Suprapubic skin (tissue), 4 donors: Measurements from ENCODE around the gene ERCC6L. TPM values are rescaled to one million over a fixed set of nuclear protein-coding genes. Genes with fewer than 3 reads are reported as not detected.

Experiments used
- DNase-seq, 2 donors: peaks; one replicate each; pipeline ENCODE4 v3.0.0-alpha.2; 2019; ENCODE audit warnings: low spot score in 2 of 2
- H3K27ac ChIP-seq: fragments of 200-600 bp; sonication (generic); one replicate; pipeline ENCODE4 v1.5.1; 2019
- H3K27me3 ChIP-seq: fragments of 200-600 bp; sonication (generic); one replicate; pipeline ENCODE4 v1.5.1; 2019
- H3K36me3 ChIP-seq: fragments of 200-600 bp; sonication (generic); one replicate; pipeline ENCODE4 v1.5.1; 2019
- H3K4me1 ChIP-seq: fragments of 200-600 bp; sonication (generic); one replicate; pipeline ENCODE4 v1.5.1; 2019
- H3K4me3 ChIP-seq: fragments of 200-600 bp; sonication (generic); one replicate; pipeline ENCODE4 v1.5.1; 2019; ENCODE audit warnings: mild to moderate bottlenecking
- H3K9me3 ChIP-seq: fragments of 200-600 bp; sonication (generic); one replicate; pipeline ENCODE4 v1.5.1; 2019
- EP300 ChIP-seq: sonication (generic); formaldehyde crosslinking; IDR thresholded peaks from one replicate; pipeline ENCODE4 v1.6.1; 2017; ENCODE audit warnings: antibody characterized with exemption
- POLR2A ChIP-seq, 2 donors: fragments of 450-650 bp; IDR thresholded peaks; one replicate each; pipeline ENCODE4 v1.6.1; 2017; ENCODE audit warnings: antibody characterized with exemption in 2 of 2, mild to moderate bottlenecking in 2 of 2, moderate library complexity in 2 of 2
- POLR2AphosphoS5 ChIP-seq, 3 donors: sonication (generic); formaldehyde crosslinking; IDR thresholded peaks; one replicate each; pipeline ENCODE4 v1.6.1; 2017; ENCODE audit warnings: antibody characterized with exemption in 3 of 3
- WGBS: methylation state at CpG from one replicate; pipeline ENCODE4 v1.1.5; 2018; 5-methylcytosine and 5-hydroxymethylcytosine counted together
- total RNA-seq, 4 donors: library from RNA; depleted of rRNA; stranded (reverse); fragments of >200 nt; gene quantifications; one replicate each; pipeline ENCODE4 v1.1.0, GENCODE V29; 2016
- TF ChIP-seq, protein P1 (sequence below), 2 donors: fragments of 200-600 bp in 1 of 2; fragments of 450-650 bp in 1 of 2; sonication (generic) in 1 of 2; IDR thresholded peaks; one replicate each; pipeline ENCODE4 v1.5.1; 2016 to 2019; ENCODE audit warnings: antibody characterized with exemption in 2 of 2, mild to moderate bottlenecking in 1 of 2, moderate library complexity in 1 of 2

ERCC6L gene, protein sequence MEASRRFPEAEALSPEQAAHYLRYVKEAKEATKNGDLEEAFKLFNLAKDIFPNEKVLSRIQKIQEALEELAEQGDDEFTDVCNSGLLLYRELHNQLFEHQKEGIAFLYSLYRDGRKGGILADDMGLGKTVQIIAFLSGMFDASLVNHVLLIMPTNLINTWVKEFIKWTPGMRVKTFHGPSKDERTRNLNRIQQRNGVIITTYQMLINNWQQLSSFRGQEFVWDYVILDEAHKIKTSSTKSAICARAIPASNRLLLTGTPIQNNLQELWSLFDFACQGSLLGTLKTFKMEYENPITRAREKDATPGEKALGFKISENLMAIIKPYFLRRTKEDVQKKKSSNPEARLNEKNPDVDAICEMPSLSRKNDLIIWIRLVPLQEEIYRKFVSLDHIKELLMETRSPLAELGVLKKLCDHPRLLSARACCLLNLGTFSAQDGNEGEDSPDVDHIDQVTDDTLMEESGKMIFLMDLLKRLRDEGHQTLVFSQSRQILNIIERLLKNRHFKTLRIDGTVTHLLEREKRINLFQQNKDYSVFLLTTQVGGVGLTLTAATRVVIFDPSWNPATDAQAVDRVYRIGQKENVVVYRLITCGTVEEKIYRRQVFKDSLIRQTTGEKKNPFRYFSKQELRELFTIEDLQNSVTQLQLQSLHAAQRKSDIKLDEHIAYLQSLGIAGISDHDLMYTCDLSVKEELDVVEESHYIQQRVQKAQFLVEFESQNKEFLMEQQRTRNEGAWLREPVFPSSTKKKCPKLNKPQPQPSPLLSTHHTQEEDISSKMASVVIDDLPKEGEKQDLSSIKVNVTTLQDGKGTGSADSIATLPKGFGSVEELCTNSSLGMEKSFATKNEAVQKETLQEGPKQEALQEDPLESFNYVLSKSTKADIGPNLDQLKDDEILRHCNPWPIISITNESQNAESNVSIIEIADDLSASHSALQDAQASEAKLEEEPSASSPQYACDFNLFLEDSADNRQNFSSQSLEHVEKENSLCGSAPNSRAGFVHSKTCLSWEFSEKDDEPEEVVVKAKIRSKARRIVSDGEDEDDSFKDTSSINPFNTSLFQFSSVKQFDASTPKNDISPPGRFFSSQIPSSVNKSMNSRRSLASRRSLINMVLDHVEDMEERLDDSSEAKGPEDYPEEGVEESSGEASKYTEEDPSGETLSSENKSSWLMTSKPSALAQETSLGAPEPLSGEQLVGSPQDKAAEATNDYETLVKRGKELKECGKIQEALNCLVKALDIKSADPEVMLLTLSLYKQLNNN
- under 1 TPM; 0.30 to 0.68 (median 0.41) TPM for total RNA-seq

DNA sequence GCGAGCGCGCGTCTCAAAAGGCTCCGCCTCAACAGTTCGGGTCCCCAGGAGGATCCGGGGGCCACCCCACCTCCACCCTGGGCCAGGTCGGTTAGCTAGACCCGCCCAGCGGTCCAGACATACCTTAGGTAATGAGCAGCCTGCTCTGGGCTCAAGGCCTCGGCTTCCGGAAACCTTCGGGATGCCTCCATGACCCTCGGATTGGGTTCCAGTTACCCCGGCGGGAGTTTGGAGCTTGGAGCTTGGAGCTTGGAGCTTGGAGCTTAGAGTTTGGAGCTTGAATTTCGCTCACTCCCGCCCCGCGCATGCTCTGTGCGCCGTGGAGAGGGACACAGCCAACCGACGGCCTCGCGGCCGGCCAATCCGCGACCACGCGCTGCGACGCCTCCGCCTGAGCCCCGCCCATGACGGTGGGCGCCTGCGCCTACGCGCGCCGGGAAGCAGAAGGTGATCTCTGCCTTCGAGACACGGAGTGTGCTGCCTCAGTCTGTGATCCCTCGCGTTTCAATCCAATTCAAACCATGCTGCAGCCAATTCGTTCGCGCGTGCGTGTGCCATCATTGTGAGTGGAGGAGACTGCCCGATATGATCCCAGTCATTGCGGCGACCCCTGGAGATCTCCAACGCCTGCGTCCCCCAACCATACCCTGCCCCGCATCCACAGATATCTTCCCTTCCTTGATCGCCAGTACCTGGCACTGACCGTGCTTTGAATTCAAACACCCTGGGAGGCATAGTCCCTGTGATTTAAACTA, at the start of gene ERCC6L:
ERCC6L (minus strand) TSS at position 307 of the 755 bp plus-strand sequence; CDS start at position 191, 116 bp downstream.
- H3K27me3 ChIP-seq, result no peaks in the 10 kb centered on the region
- WGBS, result 37% methylated on average over 52 of the region's 59 CpGs
- no peaks in the 10 kb centered on the region for H3K36me3 ChIP-seq
- TF ChIP-seq EP300 (no peak), POLR2AphosphoS5 (IDR thresholded peaks at IDR 0.05) (no peak), POLR2A (IDR thresholded peaks at IDR 0.05) (no peak)
- TF ChIP-seq, protein P1, sequence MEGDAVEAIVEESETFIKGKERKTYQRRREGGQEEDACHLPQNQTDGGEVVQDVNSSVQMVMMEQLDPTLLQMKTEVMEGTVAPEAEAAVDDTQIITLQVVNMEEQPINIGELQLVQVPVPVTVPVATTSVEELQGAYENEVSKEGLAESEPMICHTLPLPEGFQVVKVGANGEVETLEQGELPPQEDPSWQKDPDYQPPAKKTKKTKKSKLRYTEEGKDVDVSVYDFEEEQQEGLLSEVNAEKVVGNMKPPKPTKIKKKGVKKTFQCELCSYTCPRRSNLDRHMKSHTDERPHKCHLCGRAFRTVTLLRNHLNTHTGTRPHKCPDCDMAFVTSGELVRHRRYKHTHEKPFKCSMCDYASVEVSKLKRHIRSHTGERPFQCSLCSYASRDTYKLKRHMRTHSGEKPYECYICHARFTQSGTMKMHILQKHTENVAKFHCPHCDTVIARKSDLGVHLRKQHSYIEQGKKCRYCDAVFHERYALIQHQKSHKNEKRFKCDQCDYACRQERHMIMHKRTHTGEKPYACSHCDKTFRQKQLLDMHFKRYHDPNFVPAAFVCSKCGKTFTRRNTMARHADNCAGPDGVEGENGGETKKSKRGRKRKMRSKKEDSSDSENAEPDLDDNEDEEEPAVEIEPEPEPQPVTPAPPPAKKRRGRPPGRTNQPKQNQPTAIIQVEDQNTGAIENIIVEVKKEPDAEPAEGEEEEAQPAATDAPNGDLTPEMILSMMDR (IDR thresholded peaks at IDR 0.05), result no peak
- peak within 1 kb of the TSS; percentile 38 for H3K4me3 ChIP-seq
- no peak within 1 kb of the TSS for H3K27ac ChIP-seq
- H3K9me3 ChIP-seq, result no peaks in the 10 kb centered on the region
- peak; percentile 84 to 87 for DNase-seq
- peaks cover 4% of the 10 kb centered on the region for H3K4me1 ChIP-seq

DNA sequence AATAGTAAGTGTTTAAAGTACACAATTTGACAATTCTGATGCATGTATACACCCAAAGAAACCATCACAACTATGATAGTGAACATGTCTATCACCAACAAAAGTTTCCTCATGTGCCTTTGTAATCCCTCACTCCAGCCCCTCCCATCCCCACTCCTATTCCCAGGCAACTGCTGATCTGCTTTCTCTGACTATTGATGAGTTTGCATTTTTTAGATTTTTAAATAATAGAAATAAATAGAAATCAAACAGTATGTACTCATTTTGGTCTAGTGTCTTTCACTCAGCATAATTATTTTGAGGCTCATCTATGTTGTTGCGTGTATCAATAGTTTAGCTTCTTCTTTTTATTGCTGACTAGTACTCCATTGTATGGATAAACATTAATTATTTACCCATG, 43.5 kb upstream of the ERCC6L start:
- Histone ChIP-seq H3K27ac (no peak overlapping the region), H3K9me3 (no peaks in the 10 kb centered on the region), H3K4me1 (no peaks in the 10 kb centered on the region), H3K36me3 (no peaks in the 10 kb centered on the region), H3K27me3 (no peaks in the 10 kb centered on the region), H3K4me3 (no peak overlapping the region)
- 100% methylated on average over 1 of the region's 1 CpG for WGBS
- DNase-seq, result no peak
- TF ChIP-seq POLR2A (IDR thresholded peaks at IDR 0.05) (no peak), EP300 (no peak), POLR2AphosphoS5 (IDR thresholded peaks at IDR 0.05) (no peak)
- TF ChIP-seq, protein P1 (IDR thresholded peaks at IDR 0.05), result no peak

DNA sequence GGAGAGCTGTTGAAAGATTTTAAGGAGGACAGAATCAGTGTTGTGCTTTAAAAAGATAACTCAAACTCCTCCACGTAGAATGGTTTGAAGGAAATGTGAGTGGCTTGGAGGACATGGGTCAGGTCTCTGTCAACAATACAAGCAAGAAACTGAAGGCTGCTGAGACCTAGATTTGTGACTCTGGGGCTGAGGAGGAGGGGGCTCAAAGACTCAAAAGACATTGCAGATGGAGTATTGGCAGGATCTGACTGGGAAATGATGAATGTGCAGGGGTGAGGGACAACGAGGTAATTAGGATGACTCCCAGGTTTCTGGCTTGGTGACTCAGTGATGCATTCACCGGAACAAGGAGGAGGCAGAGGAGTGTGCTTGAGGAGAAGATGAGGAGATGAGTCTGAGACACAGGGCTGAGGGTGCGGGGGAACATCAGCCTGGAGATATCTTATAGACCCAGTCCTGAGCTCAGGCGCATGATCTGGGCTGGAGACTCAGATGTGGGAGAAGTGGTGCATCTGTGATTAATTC, 41.6 kb upstream of the ERCC6L start:
- H3K4me1 ChIP-seq, result peaks cover 7% of the 10 kb centered on the region
- TF ChIP-seq EP300 (no peak), POLR2A (IDR thresholded peaks at IDR 0.05) (no peak), POLR2AphosphoS5 (IDR thresholded peaks at IDR 0.05) (no peak)
- TF ChIP-seq, protein P1 (IDR thresholded peaks at IDR 0.05), result no peak
- DNase-seq, result no peak
- WGBS, result 65% methylated on average over 5 of the region's 5 CpGs
- no peaks in the 10 kb centered on the region for H3K9me3 ChIP-seq
- no peak overlapping the region for H3K4me3 ChIP-seq
- H3K27me3 ChIP-seq, result no peaks in the 10 kb centered on the region
- H3K27ac ChIP-seq, result no peak overlapping the region
- H3K36me3 ChIP-seq, result no peaks in the 10 kb centered on the region

DNA sequence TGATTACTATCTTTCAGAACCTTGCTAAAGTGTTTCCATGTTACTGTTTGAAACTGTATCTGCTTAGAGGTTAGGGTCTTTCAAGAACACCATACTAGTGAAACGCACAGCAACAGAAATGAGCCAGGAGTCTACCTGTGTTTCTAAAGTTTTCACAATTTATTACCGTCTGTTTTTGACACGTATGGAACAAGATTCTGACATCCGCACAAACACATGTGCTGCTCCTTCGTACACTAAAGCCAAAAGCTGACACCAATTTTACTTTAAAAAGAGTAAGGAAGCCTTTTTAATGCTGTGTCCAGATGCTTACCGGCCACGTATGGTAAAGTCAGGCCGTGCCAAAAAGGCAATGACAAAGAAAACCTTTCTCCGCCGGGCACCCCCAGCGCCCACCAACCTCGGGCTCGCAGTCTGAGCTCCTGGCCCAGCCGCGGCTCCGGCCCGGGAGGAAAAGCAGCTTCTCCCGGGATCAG, 37.7 kb upstream of the ERCC6L start:
- no peak for TF ChIP-seq POLR2A (IDR thresholded peaks at IDR 0.05)
- no peak for TF ChIP-seq EP300
- TF ChIP-seq, protein P1 (IDR thresholded peaks at IDR 0.05), result no peak
- TF ChIP-seq POLR2AphosphoS5 (IDR thresholded peaks at IDR 0.05), result no peak
- H3K9me3 ChIP-seq, result no peaks in the 10 kb centered on the region
- H3K27me3 ChIP-seq, result no peaks in the 10 kb centered on the region
- peak overlapping the region; percentile 83 for H3K27ac ChIP-seq
- H3K4me3 ChIP-seq, result peak overlapping the region; percentile 69
- H3K36me3 ChIP-seq, result peaks cover 24% of the 10 kb centered on the region
- DNase-seq, result no peak
- 0% methylated on average over 16 of the region's 18 CpGs for WGBS
- H3K4me1 ChIP-seq, result peaks cover 30% of the 10 kb centered on the region
